OCI-LY1 (cell line): ENCODE data around the gene MPHOSPH9.

Source experiments
- H2AFZ ChIP-seq: fragments of 200-600 bp; sonication (generic), shearing (Covaris generic); 2 replicates; pipeline ENCODE4 v1.6.0; 2014; ENCODE audit warnings: antibody characterized with exemption, mild to moderate bottlenecking, low read length
- H3F3A ChIP-seq: fragments of 200-600 bp; sonication (generic), shearing (Covaris generic); 2 replicates; pipeline ENCODE4 v1.6.0; 2014; ENCODE audit warnings: mild to moderate bottlenecking, antibody characterized with exemption, low read length, moderate library complexity; ENCODE audit not compliant: insufficient read depth
- H3K27ac ChIP-seq: fragments of 200-600 bp; sonication (generic); 2 replicates; pipeline ENCODE4 v1.5.1; 2014; ENCODE audit warnings: low read length, mixed run types, mild to moderate bottlenecking, low read depth; ENCODE audit not compliant: poor library complexity, severe bottlenecking
- H3K27me3 ChIP-seq: fragments of 200-600 bp; sonication (generic); 2 replicates; pipeline ENCODE4 v1.6.0; 2014; ENCODE audit warnings: antibody characterized with exemption, mild to moderate bottlenecking, low read length, moderate library complexity; ENCODE audit not compliant: insufficient read depth
- H3K36me3 ChIP-seq: fragments of 200-600 bp; sonication (generic); 2 replicates; pipeline ENCODE4 v1.6.1; 2014; ENCODE audit warnings: mild to moderate bottlenecking, antibody characterized with exemption, low read length, moderate library complexity, mixed read lengths; ENCODE audit not compliant: insufficient read depth
- H3K4me1 ChIP-seq: fragments of 200-600 bp; sonication (generic); 2 replicates; pipeline ENCODE4 v1.5.1; 2014; ENCODE audit warnings: mild to moderate bottlenecking, low read length, moderate library complexity; ENCODE audit not compliant: insufficient read depth, severe bottlenecking
- H3K4me2 ChIP-seq: fragments of 200-600 bp; sonication (generic), shearing (Covaris generic); 2 replicates; pipeline ENCODE4 v1.6.1; 2014; ENCODE audit warnings: low read length
- H3K4me3 ChIP-seq: fragments of 200-600 bp; sonication (generic); 2 replicates; pipeline ENCODE4 v1.5.1; 2014; ENCODE audit warnings: low read length, low read depth, mild to moderate bottlenecking, mixed read lengths; ENCODE audit not compliant: poor library complexity, severe bottlenecking
- H3K79me2 ChIP-seq: fragments of 200-600 bp; shearing (Covaris generic); 2 replicates; pipeline ENCODE4 v1.6.1; 2016; ENCODE audit warnings: mixed run types, low read length, mixed read lengths; ENCODE audit not compliant: insufficient read depth
- H3K9ac ChIP-seq: fragments of 200-600 bp; sonication (generic), shearing (Covaris generic); 2 replicates; pipeline ENCODE4 v1.6.1; 2014; ENCODE audit warnings: mild to moderate bottlenecking, low read length, mixed read lengths
- H3K9me2 ChIP-seq: fragments of 200-600 bp; sonication (generic), shearing (Covaris generic); 2 replicates; pipeline ENCODE4 v1.6.1; 2014; ENCODE audit warnings: low read depth, mild to moderate bottlenecking, low read length, mixed read lengths
- H3K9me3 ChIP-seq: fragments of 200-600 bp; shearing (Covaris generic); 2 replicates; pipeline ENCODE4 v1.6.1; 2014; ENCODE audit warnings: low read length, mixed read lengths
- H4K20me1 ChIP-seq: fragments of 200-600 bp; sonication (generic), shearing (Covaris generic); 2 replicates; pipeline ENCODE4 v1.6.0; 2016; ENCODE audit warnings: mild to moderate bottlenecking, low read length; ENCODE audit not compliant: insufficient read depth
- EZH2 ChIP-seq: fragments of 200-600 bp; sonication (generic), shearing (Covaris generic); IDR thresholded peaks from 2 replicates; pipeline ENCODE4 v1.8.0; 2017; ENCODE audit warnings: borderline replicate concordance, mixed run types, mild to moderate bottlenecking, antibody characterized with exemption, low read length, moderate library complexity, mixed read lengths
- TF ChIP-seq, protein P1 (sequence below): fragments of 200-600 bp; sonication (generic), shearing (Covaris generic); IDR thresholded peaks from 2 replicates; pipeline ENCODE4 v1.5.1; 2017; ENCODE audit warnings: mild to moderate bottlenecking, antibody characterized with exemption, low read length, moderate library complexity, mixed read lengths

Gene MPHOSPH9

DNA sequence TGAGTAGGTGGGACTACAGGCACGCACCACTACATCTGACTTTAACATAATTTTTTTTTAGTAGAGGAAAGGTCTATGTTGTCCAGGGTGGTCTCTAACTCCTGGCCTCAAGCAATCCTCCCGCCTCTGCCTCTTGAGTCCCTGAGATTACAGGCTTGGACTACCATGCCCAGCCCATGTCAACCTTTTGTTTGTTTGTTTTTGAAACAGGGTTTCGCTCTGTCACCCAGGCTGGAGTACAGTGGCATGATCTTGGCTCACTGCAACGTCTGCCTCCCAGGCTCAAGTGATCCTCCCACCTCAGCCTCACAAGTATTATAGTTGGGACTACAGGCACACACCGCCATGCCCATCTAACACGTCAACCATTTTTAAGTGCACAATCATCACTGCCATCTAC, 111.3 kb downstream of the MPHOSPH9 start:
- Histone ChIP-seq H3K4me1 (peaks cover 98% of the 10 kb centered on the region), H3F3A (peaks cover 14% of the 10 kb centered on the region), H3K4me3 (no peak overlapping the region), H3K9me3 (no peaks in the 10 kb centered on the region), H3K36me3 (peaks cover 18% of the 10 kb centered on the region; the same call in 1 of the 2 replicates), H3K27me3 (no peaks in the 10 kb centered on the region), H3K9ac (peak overlapping the region; percentile 63), H3K79me2 (peaks cover 55% of the 10 kb centered on the region), H2AFZ (no peak overlapping the region), H3K27ac (peak overlapping the region; percentile 100), H4K20me1 (no peaks in the 10 kb centered on the region), H3K9me2 (no peaks in the 10 kb centered on the region), H3K4me2 (peak overlapping the region; percentile 27)
- TF ChIP-seq, protein P1, sequence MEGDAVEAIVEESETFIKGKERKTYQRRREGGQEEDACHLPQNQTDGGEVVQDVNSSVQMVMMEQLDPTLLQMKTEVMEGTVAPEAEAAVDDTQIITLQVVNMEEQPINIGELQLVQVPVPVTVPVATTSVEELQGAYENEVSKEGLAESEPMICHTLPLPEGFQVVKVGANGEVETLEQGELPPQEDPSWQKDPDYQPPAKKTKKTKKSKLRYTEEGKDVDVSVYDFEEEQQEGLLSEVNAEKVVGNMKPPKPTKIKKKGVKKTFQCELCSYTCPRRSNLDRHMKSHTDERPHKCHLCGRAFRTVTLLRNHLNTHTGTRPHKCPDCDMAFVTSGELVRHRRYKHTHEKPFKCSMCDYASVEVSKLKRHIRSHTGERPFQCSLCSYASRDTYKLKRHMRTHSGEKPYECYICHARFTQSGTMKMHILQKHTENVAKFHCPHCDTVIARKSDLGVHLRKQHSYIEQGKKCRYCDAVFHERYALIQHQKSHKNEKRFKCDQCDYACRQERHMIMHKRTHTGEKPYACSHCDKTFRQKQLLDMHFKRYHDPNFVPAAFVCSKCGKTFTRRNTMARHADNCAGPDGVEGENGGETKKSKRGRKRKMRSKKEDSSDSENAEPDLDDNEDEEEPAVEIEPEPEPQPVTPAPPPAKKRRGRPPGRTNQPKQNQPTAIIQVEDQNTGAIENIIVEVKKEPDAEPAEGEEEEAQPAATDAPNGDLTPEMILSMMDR: no peak
- TF ChIP-seq EZH2: no peak

- H3K9me2 ChIP-seq: no peaks in the 10 kb centered on the region
- H3K9ac ChIP-seq: peak overlapping the region; percentile 63
- TF ChIP-seq, protein P1: no peak
- TF ChIP-seq EZH2: no peak
- no peaks in the 10 kb centered on the region for H3K27me3 ChIP-seq
- peak overlapping the region; percentile 5 for H3K4me3 ChIP-seq
- H4K20me1 ChIP-seq: no peaks in the 10 kb centered on the region
- peak overlapping the region; percentile 61 for H3K4me2 ChIP-seq
- H3K79me2 ChIP-seq: peaks cover 62% of the 10 kb centered on the region
- H2AFZ ChIP-seq: no peak overlapping the region
- peak overlapping the region; percentile 100 for H3K27ac ChIP-seq
- peaks cover 18% of the 10 kb centered on the region; the same call in 1 of the 2 replicates for H3K36me3 ChIP-seq
- H3F3A ChIP-seq: peaks cover 14% of the 10 kb centered on the region
- H3K4me1 ChIP-seq: peaks cover 100% of the 10 kb centered on the region
- H3K9me3 ChIP-seq: no peaks in the 10 kb centered on the region
Measured at GRCh38 chr12:123120452-123121166, 112.3 kb downstream of the MPHOSPH9 start.

- H3K9me2 ChIP-seq: no peaks in the 10 kb centered on the region
- H4K20me1 ChIP-seq: no peaks in the 10 kb centered on the region
- peaks cover 100% of the 10 kb centered on the region for H3K4me1 ChIP-seq
- H3K27me3 ChIP-seq: no peaks in the 10 kb centered on the region
- peak overlapping the region; percentile 61; the same call in 1 of the 2 replicates for H3K4me2 ChIP-seq
- peak overlapping the region; percentile 100 for H3K27ac ChIP-seq
- H3K36me3 ChIP-seq: peaks cover 18% of the 10 kb centered on the region; the same call in 1 of the 2 replicates
- peaks cover 14% of the 10 kb centered on the region for H3F3A ChIP-seq
- no peak overlapping the region for H2AFZ ChIP-seq
- H3K9ac ChIP-seq: peak overlapping the region; percentile 63
- H3K79me2 ChIP-seq: peaks cover 56% of the 10 kb centered on the region
- TF ChIP-seq, protein P1: no peak
- TF ChIP-seq EZH2: no peak
- no peaks in the 10 kb centered on the region for H3K9me3 ChIP-seq
- H3K4me3 ChIP-seq: no peak overlapping the region
Measured at GRCh38 chr12:123119808-123120207, 113.1 kb downstream of the MPHOSPH9 start.
